Measurements from ENCODE around the gene TRAF7. TPM values are rescaled to one million over a fixed set of nuclear protein-coding genes. Genes with fewer than 3 reads are reported as not detected.

Gene TRAF7
- total RNA-seq, 2 experiments from 2014 or later = 19.9 to 24.0 TPM

DNA sequence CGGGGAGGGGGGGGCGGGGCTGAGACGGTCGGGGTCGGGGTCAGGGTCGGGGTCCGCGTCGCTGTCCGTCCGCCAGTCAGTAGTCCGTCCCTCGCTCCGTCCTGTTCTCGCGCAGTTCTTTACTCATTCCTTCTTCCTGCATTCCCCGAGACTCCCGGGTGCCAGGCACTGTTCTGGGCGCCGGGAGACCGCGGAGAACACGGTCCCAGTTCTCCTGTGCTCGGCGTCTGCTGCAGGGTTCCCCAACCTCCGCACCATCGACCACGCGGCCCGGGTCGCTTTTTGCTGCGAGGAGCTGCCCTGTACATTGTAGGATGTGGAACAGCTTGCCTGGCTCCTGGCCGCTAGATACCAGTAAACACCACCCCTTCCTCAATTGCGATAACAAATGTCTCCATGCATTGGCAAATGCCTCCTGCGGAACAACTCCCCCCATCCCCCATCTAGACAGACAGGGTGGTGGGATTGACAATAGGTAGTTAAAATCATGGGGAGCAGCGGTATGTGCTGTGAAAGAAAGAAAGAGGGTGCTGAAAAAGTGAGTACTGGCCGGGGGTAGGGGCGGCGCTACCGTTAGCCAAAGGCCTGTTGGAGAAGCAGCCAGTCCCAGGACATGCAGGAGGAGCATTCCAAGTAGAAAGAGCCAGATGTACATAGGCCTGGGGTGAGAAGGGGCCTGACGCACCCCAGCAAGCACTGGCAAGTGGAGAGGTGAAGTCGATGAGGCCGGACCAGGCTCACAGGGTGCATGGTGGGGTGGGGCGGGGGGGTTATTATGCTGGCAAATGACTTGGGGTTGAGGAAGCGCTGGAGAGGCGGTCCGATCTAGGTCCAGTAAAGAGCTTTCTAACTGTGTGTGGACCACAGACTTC lies 631 bp downstream of the TRAF7 start:
- Mint-ChIP-seq H3K27ac (peak overlapping the region; percentile 75), H3K36me3 (ENCODE audit: low read depth) (peaks cover 19% of the 10 kb centered on the region), H3K27me3 (no peaks in the 10 kb centered on the region), H3K4me3 (peak overlapping the region; percentile 94), H3K4me1 (ENCODE audit: low read depth) (peaks cover 49% of the 10 kb centered on the region), H3K9me3 (no peaks in the 10 kb centered on the region)
- Histone ChIP-seq H3K36me3 (ENCODE audit: insufficient read depth, low read length) (peaks cover 16% of the 10 kb centered on the region), H3K9me3 (ENCODE audit: control insufficient read depth in 1 of 2, insufficient read depth in 1 of 2, low read length in 2 of 2) (no peaks in the 10 kb centered on the region), H3K4me3 (ENCODE audit: low read length) (peak overlapping the region; percentile 83), H3K27ac (ENCODE audit: low read depth in 1 of 2, low read length in 2 of 2) (no peak overlapping the region), H3K4me1 (ENCODE audit: insufficient read depth, low read length) (peaks cover 74% of the 10 kb centered on the region), H3K27me3 (ENCODE audit: control insufficient read depth in 1 of 2, insufficient read depth in 2 of 2, low read length in 2 of 2) (no peaks in the 10 kb centered on the region)
- intact Hi-C loops (cut with DNase I, micrococcal nuclease) = loop anchor here (1.0 to 10.0 kb wide), 3 partner anchors 49 to 291 kb away; partner anchors contain the start of gene MLST8 (in 1 of the 2)
- ChIA-PET CTCF (interaction anchor here (1.2 to 2.4 kb wide), 7 partner anchors 15 to 192 kb away, joined by 3 to 12 read pairs (median 7); partner anchors contain the start of genes NTHL1, RPS2 and TSC2), POLR2A (interaction anchor here (0.6 to 2.8 kb wide), 45 partner anchors 9 to 736 kb away, joined by 3 to 41 read pairs (median 8); partner anchors contain the start of genes ATP6V0C, ECI1, FAHD1 and GFER)
- DNase-seq (peak in 2 of 14 experiments; percentile 42 to 58), ATAC-seq (ENCODE audit: poor library complexity) (no peak)
- TF ChIP-seq, protein P1, sequence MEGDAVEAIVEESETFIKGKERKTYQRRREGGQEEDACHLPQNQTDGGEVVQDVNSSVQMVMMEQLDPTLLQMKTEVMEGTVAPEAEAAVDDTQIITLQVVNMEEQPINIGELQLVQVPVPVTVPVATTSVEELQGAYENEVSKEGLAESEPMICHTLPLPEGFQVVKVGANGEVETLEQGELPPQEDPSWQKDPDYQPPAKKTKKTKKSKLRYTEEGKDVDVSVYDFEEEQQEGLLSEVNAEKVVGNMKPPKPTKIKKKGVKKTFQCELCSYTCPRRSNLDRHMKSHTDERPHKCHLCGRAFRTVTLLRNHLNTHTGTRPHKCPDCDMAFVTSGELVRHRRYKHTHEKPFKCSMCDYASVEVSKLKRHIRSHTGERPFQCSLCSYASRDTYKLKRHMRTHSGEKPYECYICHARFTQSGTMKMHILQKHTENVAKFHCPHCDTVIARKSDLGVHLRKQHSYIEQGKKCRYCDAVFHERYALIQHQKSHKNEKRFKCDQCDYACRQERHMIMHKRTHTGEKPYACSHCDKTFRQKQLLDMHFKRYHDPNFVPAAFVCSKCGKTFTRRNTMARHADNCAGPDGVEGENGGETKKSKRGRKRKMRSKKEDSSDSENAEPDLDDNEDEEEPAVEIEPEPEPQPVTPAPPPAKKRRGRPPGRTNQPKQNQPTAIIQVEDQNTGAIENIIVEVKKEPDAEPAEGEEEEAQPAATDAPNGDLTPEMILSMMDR (IDR thresholded peaks at IDR 0.05) = no peak

DNA sequence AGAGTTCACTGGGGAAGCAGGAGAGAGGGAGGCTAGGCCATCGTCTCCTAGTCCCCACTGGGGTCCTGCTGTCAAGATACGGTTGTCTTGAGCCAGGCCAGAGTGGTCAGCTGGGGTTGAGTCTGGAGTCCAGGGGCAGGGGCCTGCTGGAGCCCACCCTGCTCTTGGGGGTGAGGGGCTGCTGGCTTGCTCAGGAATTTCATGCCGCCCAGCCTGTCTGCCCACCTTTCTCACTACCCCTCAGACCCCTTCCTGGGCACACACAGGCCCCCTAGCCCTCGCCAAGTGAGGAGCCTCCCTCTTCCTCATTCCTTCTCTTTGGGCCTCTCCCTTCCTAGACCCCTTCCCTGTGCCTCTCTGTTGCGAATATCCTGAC lies 1.3 kb downstream of the TRAF7 start:
- TF ChIP-seq, protein P1 (IDR thresholded peaks at IDR 0.05) = no peak
- peaks cover 47% of the 10 kb centered on the region for H3K4me1 Mint-ChIP-seq (ENCODE audit: low read depth)
- H3K4me1 ChIP-seq (ENCODE audit: insufficient read depth, low read length) = peaks cover 68% of the 10 kb centered on the region
- no peak overlapping the region for H3K27ac ChIP-seq (ENCODE audit: low read depth in 1 of 2, low read length in 2 of 2)
- no peaks in the 10 kb centered on the region for H3K27me3 Mint-ChIP-seq
- DNase-seq (no peak), ATAC-seq (ENCODE audit: poor library complexity) (no peak)
- no peaks in the 10 kb centered on the region for H3K9me3 Mint-ChIP-seq
- no peak overlapping the region for H3K4me3 ChIP-seq (ENCODE audit: low read length)
- no peaks in the 10 kb centered on the region for H3K9me3 ChIP-seq (ENCODE audit: control insufficient read depth in 1 of 2, insufficient read depth in 1 of 2, low read length in 2 of 2)
- peaks cover 9% of the 10 kb centered on the region for H3K36me3 ChIP-seq (ENCODE audit: insufficient read depth, low read length)
- peak overlapping the region; percentile 94 for H3K4me3 Mint-ChIP-seq
- ChIA-PET POLR2A (interaction anchor here (2.5 to 2.8 kb wide), 2 partner anchors 147 to 192 kb away, joined by 30 to 41 read pairs; partner anchors contain the start of genes RPS2 and ZNF598), CTCF (no interaction called here)
- no peaks in the 10 kb centered on the region for H3K27me3 ChIP-seq (ENCODE audit: control insufficient read depth in 1 of 2, insufficient read depth in 2 of 2, low read length in 2 of 2)
- peaks cover 19% of the 10 kb centered on the region for H3K36me3 Mint-ChIP-seq (ENCODE audit: low read depth)
- intact Hi-C loops (cut with DNase I, micrococcal nuclease) = loop anchor here (2.0 to 10.0 kb wide), 2 partner anchors 48 to 292 kb away; partner anchors contain the start of gene MLST8 (in 1 of the 2)
- no peak overlapping the region for H3K27ac Mint-ChIP-seq

DNA sequence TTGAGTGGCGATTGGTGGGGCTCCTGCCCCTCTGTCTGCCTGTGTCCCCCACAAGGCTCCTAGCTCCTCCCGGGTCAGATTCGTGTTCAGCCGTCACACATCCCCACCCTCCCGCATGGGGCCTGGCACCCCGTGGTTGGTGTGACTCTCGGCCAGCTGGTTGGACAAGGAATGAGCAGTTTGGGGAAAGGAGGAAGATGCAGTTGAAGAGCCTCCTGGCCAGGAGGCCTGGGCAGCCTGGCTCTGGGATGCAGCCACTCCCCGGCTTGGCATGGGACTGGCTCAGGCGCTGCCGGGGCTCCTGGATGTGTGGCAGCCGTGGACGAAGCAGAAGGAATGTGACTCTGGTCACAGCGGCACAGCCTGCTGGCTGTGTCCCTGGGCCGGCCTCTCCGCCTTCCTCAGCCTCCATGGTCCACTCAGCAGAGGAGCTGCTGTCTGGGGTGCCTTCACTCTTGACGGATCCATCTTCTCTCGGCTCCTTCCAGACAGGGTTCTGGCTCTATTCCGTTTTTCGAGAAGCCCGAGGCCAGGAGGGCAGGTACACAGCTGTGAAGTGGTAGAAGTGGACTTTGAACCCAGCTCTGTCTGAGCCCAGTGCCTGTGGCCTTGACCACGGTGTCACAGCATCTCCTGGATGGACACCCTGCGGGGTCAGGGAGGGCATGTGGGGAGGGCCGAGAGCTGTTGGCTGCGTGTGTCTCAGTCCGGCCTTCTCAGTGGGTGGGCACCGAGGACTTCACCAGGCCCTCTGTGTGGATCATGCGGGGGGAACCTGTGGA lies 2.1 kb downstream of the TRAF7 start:
- H3K9me3 Mint-ChIP-seq = no peaks in the 10 kb centered on the region
- DNase-seq (no peak), ATAC-seq (ENCODE audit: poor library complexity) (no peak)
- Histone ChIP-seq H3K4me3 (ENCODE audit: low read length) (no peak overlapping the region), H3K9me3 (ENCODE audit: control insufficient read depth in 1 of 2, insufficient read depth in 1 of 2, low read length in 2 of 2) (no peaks in the 10 kb centered on the region), H3K36me3 (ENCODE audit: insufficient read depth, low read length) (peaks cover 9% of the 10 kb centered on the region), H3K27ac (ENCODE audit: low read depth in 1 of 2, low read length in 2 of 2) (no peak overlapping the region), H3K27me3 (ENCODE audit: control insufficient read depth in 1 of 2, insufficient read depth in 2 of 2, low read length in 2 of 2) (no peaks in the 10 kb centered on the region), H3K4me1 (ENCODE audit: insufficient read depth, low read length) (peaks cover 63% of the 10 kb centered on the region)
- TF ChIP-seq, protein P1 (IDR thresholded peaks at IDR 0.05) = no peak
- peaks cover 47% of the 10 kb centered on the region for H3K4me1 Mint-ChIP-seq (ENCODE audit: low read depth)
- no peaks in the 10 kb centered on the region for H3K27me3 Mint-ChIP-seq
- peak overlapping the region; percentile 24 for H3K27ac Mint-ChIP-seq
- CTCF ChIA-PET = no interaction called here
- peaks cover 19% of the 10 kb centered on the region for H3K36me3 Mint-ChIP-seq (ENCODE audit: low read depth)
- POLR2A ChIA-PET = no interaction called here
- intact Hi-C loops (cut with DNase I, micrococcal nuclease) = loop anchor here (2.0 to 10.0 kb wide), 2 partner anchors 47 to 293 kb away; partner anchors contain the start of gene MLST8 (in 1 of the 2)
- H3K4me3 Mint-ChIP-seq = peak overlapping the region; percentile 82

Measured in CD4-positive, alpha-beta T cell (primary cell).